GM18519 (cell line): Measurements from ENCODE around the gene TLL2.

Experiments used
- ATAC-seq: cut with Tn5 transposase; IDR thresholded peaks from one replicate; pipeline ENCODE4 v1.9.1; 2021; ENCODE audit warnings: mild to moderate bottlenecking, moderate library complexity; ENCODE audit not compliant: unreplicated experiment, low FRiP score

Gene TLL2

GRCh38 chr10:96369890-96370583, 143.7 kb downstream of the TLL2 start:
- no peak for ATAC-seq

- no peak for ATAC-seq
These were observed 144.8 kb downstream of the TLL2 start for GRCh38 chr10:96368971-96369370.

DNA sequence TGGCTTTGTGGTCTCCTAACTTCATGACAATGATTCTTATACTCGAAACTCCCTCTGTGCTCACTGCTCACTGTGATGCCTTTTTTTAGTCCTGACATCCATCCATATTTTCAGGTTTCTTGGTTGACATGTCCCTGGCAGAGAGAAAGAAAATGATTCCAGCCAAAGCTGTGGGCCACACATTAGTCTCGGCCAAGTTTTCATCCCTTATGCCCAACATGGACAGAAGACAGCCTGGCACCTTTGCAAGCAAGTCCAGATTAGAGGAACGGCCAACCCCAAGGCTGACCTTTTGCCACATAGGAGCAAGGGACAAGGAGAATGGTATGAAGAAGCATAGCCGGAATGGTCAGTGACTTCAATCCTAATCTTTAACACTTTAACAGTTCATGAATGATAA, 146.3 kb downstream of the TLL2 start:
- ATAC-seq: no peak

GRCh38 chr10:96366508-96366907, 147.2 kb downstream of the TLL2 start:
- no peak for ATAC-seq

- no peak for ATAC-seq
These were observed 148.2 kb downstream of the TLL2 start for GRCh38 chr10:96365571-96365970.

DNA sequence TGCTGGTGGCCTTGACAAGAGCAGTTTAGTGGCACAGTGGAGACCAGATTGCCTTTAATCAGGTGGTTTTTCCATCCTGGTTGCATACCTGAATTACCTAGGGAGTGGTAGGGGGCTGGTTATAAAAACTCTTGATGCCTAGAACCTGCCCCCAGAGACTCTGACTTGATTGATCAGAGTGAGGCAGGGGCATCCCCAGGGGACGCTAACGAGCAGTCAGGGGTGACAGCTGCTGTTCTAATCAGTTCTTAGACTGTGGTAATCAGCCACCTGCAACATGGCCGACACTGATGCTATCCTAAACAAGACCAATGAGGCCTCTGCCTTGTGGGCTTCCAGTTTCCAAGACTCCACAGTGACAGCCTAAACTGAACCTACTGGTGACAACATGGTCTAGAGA, 153.0 kb downstream of the TLL2 start:
- ATAC-seq: no peak

DNA sequence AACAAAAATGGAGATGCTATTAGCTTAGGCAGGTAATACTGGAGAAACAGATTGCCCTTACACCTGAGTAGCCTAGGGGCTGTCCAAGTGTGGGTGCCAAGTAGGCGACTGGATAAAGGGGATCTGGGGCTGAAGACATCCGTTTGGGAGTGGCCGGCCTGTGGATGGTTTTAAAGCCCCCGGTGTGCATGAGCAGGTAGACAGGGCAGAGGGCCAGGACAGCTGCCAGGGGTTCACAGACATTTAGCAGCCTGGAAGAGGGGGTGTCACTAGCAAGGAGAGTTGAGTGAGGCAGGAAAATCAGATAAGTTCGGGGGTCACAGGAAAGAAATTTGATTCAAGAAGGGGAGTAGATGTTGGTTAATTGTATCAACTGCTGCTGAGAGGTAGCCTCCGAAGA, 153.4 kb downstream of the TLL2 start:
- no peak for ATAC-seq

- ATAC-seq: no peak
These were observed 154.1 kb downstream of the TLL2 start for GRCh38 chr10:96359616-96360015.

GRCh38 chr10:96358851-96359540, 154.7 kb downstream of the TLL2 start, which contains the start of gene OPALIN:
Gene OPALIN (minus strand): TSS chr10:96359002. CDS start chr10:96358896, 106 bp downstream.
- ATAC-seq: no peak

GRCh38 chr10:96357038-96357620, 156.6 kb downstream of the TLL2 start:
- ATAC-seq: no peak

DNA sequence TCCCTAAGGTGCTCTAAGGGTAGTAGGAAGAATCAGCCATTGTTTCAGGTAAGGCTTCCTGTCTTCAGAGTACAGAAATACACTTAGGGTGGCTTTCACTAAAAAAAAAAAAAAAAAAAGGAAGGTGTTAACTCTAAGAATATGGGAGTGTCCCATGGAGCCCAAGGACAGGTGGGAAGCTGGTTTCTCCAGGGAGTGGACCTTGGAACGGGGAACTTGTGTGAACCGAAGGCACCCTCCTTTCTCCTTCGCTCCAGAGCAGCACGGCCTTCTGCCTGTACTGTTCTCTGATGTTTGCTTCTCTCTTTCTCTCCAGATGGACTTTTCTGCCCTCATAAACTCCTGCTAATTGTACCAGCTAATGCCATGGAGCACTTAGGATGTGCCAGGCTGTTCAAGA, 161.1 kb downstream of the TLL2 start:
- no peak for ATAC-seq

DNA sequence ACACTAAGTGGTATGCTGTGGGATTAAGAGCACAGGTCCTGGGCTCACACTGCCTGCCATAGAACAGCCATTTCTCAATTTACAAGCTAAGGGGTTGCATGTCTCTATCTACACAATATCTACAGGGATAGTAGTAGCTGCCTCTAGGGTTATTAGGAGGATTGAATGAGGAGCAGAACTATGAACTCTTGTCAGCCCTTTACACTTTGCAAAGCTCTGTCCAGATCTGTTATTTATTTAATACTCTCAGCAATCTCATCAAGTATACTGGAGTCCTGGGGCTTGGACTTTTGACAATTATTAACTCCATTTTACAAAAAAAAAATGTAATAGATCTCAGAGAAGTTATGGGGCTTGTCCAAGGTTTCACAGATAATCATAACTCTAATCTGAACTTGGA, 161.7 kb downstream of the TLL2 start:
- no peak for ATAC-seq

GRCh38 chr10:96346295-96346694, 167.4 kb downstream of the TLL2 start:
- no peak for ATAC-seq

- ATAC-seq: no peak
These were observed 168.5 kb downstream of the TLL2 start for GRCh38 chr10:96345222-96345621.

GRCh38 chr10:96344178-96344577, 169.5 kb downstream of the TLL2 start:
- ATAC-seq: no peak

DNA sequence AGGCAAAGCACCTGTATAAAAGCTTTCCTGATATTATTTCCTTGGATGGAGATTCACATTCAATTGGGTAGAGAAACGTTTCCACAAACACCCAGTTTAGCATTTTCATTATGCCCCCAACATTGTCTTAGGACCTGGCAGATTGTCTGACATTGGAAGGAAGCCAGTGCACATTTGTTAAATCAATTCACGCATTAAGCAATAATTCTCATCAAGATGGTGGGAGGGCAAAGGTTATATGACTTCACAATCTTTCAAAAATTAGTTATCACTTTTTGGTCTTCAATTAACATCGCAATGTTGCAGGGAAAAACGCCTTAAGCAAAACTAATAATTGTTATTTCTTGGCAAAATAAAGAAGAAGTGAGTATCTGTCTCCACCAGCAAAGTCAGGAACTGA, 171.3 kb downstream of the TLL2 start:
- ATAC-seq: no peak

DNA sequence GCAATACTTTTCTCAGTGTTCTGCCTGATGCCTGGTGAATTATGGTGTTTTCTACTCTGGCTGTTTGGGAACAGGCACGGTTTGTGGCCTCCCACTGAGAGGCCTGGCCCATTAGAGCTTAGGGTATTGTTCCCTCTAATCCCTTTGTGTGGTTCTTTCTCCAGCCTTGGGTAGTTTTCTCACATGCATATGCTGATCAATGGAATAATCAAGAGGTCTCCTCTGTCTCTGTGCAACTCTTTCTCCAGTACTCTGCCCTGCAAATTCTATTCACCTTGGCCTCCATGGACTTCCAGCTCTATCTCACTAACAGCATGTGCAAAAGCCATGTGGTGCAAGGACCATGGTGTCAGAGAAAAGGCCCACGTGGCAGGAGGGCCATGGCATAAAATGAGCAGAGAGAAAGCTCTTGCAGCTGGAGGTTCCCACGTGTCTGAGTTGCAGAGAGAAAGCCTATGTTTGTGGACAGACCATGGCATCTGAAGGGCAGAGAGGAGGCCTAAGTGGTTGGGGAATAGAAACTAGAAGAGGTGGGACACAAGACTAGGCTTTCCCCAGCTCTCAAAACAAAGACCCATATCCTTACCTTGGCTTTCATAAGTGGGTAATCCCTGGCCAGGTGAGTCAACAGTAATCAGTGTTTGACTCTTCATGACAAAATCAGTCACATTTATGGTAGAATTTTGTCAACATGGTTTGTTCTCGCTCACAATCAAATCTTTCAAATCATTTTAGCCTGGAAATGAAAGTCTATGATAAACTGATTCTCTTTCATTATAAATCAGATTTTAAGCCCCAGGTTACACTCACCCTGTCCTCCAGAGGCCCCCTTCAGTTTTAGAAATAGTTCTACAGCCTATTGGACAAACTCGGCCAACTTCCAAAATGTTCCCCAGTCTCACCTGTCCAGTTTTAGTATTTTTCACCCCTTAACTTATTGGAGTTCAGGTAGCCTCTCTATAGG, 172.2 kb downstream of the TLL2 start:
- ATAC-seq: no peak

GRCh38 chr10:96339956-96340904, 173.5 kb downstream of the TLL2 start:
- peak; percentile 59 for ATAC-seq

GRCh38 chr10:96339383-96339782, 174.3 kb downstream of the TLL2 start:
- ATAC-seq: no peak
